Measurements from ENCODE around the gene MOB1A.

GRCh38 chr2:74162951-74163350 lies 15.7 kb downstream of the MOB1A start:
- no peak for TF ChIP-seq CHD1 (IDR thresholded peaks at IDR 0.05; ENCODE audit: low read depth, low read length)
- TF ChIP-seq MAFK (IDR thresholded peaks at IDR 0.05; ENCODE audit: low read depth, low read length) = no peak
- no peak for TF ChIP-seq CTCF (IDR thresholded peaks at IDR 0.05; ENCODE audit: control extremely low read depth in 1 of 3, insufficient read depth in 1 of 3, low read depth in 1 of 3, low read length in 3 of 3)

All from H1 (cell line).